ACC112 (cell line): Measurements from ENCODE around the gene NR3C2.

Source experiments
- H2AFZ ChIP-seq: fragments of 200-600 bp; sonication (generic); one replicate; pipeline ENCODE4 v1.6.0; 2017; ENCODE audit warnings: antibody characterized with exemption, low read length; ENCODE audit not compliant: unreplicated experiment
- H3K27ac ChIP-seq: fragments of 200-600 bp; sonication (generic); 2 replicates; pipeline ENCODE4 v1.5.1; 2014; ENCODE audit warnings: low read depth, mild to moderate bottlenecking, antibody characterized with exemption, low read length, moderate library complexity
- H3K27me3 ChIP-seq: fragments of 200-600 bp; sonication (generic); 2 replicates; pipeline ENCODE4 v1.6.1; 2014; ENCODE audit warnings: mild to moderate bottlenecking, antibody characterized with exemption, low read length, moderate library complexity, mixed read lengths; ENCODE audit not compliant: insufficient read depth
- H3K36me3 ChIP-seq: fragments of 200-600 bp; sonication (generic); 2 replicates; pipeline ENCODE4 v1.6.1; 2016; ENCODE audit warnings: mild to moderate bottlenecking, antibody characterized with exemption, low read length, moderate library complexity, mixed read lengths; ENCODE audit not compliant: insufficient read depth
- H3K4me1 ChIP-seq: fragments of 200-600 bp; sonication (generic); one replicate; pipeline ENCODE4 v1.6.1; 2016; ENCODE audit warnings: low read length, mixed read lengths; ENCODE audit not compliant: insufficient read depth, unreplicated experiment, control insufficient read depth
- H3K4me3 ChIP-seq: fragments of 200-600 bp; sonication (generic); 2 replicates; pipeline ENCODE4 v1.5.1; 2014; ENCODE audit warnings: mild to moderate bottlenecking, low read depth, low read length
- H3K79me2 ChIP-seq: fragments of 200-600 bp; sonication (generic); one replicate; pipeline ENCODE4 v1.6.0; 2016; ENCODE audit warnings: low read length; ENCODE audit not compliant: control insufficient read depth, unreplicated experiment, insufficient read depth

NR3C2 gene

GRCh38 chr4:148435654-148436406 is 6.4 kb downstream of the NR3C2 start:
- Histone ChIP-seq H3K4me3 (no peak overlapping the region), H3K36me3 (no peaks in the 10 kb centered on the region), H3K27ac (no peak overlapping the region), H3K4me1 (no peaks in the 10 kb centered on the region), H2AFZ (no peak overlapping the region), H3K27me3 (peaks cover 30% of the 10 kb centered on the region), H3K79me2 (no peaks in the 10 kb centered on the region)

GRCh38 chr4:148434075-148434773 is 8.0 kb downstream of the NR3C2 start:
- Histone ChIP-seq H3K27me3 (peaks cover 14% of the 10 kb centered on the region; the same call in 1 of the 2 replicates), H3K27ac (no peak overlapping the region), H3K36me3 (no peaks in the 10 kb centered on the region), H3K4me1 (no peaks in the 10 kb centered on the region), H3K4me3 (no peak overlapping the region), H2AFZ (no peak overlapping the region), H3K79me2 (no peaks in the 10 kb centered on the region)

DNA sequence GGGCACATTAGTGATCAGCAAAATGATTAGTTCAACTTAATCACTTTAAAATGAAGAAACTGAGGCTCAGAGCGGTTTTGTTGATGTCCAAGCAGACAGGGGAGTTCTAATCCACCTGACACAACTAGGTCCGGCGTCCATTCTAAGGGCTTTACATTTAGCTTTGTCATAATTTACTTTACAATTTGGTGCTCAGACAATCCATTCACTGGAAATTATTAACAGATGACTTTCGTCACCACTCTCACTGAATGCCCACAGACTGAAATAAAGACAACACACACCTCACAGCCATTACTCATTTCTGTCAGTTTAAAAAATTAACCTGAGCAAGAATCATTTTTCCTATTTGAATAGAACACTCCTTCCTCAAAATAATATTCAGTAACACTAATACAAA is 10.8 kb downstream of the NR3C2 start:
- Histone ChIP-seq H3K27ac (no peak overlapping the region), H3K36me3 (no peaks in the 10 kb centered on the region), H3K79me2 (no peaks in the 10 kb centered on the region), H3K4me3 (no peak overlapping the region), H3K27me3 (0 out of 2 replicates have a peak, but pooled peaks cover 13% of the 10 kb centered on the region), H2AFZ (no peak overlapping the region), H3K4me1 (no peaks in the 10 kb centered on the region)

DNA sequence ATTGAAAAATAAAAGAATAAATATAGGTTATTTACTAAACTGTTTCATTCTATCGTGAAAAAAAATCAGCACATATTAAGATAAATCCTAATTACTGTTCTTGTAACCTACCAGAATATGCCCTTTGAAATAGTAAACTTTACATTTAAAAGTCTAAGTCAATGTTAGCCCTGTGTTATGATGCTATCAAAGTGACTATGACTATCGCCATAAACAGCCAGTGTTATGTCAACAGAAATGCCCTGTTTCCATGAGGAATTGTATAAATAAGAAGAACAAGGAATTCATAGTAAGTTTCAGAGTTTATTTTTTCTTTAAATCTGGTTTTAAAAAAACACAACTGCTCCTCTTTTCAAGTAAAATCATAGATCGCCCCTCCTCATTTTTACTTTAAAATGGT is 11.4 kb downstream of the NR3C2 start:
- no peaks in the 10 kb centered on the region for H3K36me3 ChIP-seq
- H3K4me3 ChIP-seq, result no peak overlapping the region
- H3K4me1 ChIP-seq, result no peaks in the 10 kb centered on the region
- H3K27me3 ChIP-seq, result 0 out of 2 replicates have a peak, but pooled peaks cover 8% of the 10 kb centered on the region
- no peak overlapping the region for H3K27ac ChIP-seq
- no peak overlapping the region for H2AFZ ChIP-seq
- H3K79me2 ChIP-seq, result no peaks in the 10 kb centered on the region

DNA sequence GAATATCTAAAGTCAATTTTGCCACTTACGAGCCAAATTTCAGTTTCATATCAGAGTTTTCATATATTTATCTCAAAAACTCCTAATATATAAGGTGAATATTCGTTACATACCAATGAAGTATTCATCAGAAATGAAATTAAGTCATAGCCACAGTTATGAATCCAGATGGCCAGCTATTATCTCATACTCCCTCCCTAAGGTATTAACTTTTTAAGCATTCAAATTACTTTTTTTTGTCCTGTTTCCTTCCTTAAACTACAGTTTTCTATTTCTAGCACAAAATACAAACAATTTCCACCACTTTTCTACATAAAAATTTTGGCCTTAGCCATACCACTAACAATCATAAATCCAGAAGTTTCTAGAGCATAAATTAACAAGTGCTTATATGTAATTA is 13.0 kb downstream of the NR3C2 start:
- no peak overlapping the region for H3K27ac ChIP-seq
- H3K36me3 ChIP-seq, result no peaks in the 10 kb centered on the region
- H2AFZ ChIP-seq, result no peak overlapping the region
- H3K27me3 ChIP-seq, result no peaks in the 10 kb centered on the region
- no peak overlapping the region for H3K4me3 ChIP-seq
- H3K79me2 ChIP-seq, result no peaks in the 10 kb centered on the region
- H3K4me1 ChIP-seq, result no peaks in the 10 kb centered on the region

DNA sequence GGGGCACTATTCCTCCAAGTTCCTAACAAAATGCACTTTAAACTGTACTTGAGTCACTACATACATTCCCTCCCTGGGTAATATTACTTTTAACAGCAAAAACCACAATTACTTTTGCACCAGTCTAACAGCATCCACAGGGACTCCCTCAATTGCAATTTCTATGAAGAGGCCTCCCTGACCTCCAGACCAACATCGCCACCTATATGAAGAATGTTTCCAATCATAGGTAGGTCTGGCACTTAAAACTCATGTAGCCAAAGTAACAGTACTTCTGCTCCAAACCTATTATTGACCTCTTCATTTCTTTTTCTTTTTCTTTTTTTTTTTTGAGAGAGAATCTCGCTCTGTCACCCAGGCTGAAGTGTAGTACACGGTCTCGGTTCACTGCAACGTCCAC is 15.6 kb downstream of the NR3C2 start:
- Histone ChIP-seq H2AFZ (no peak overlapping the region), H3K79me2 (no peaks in the 10 kb centered on the region), H3K27ac (no peak overlapping the region), H3K4me3 (no peak overlapping the region), H3K4me1 (no peaks in the 10 kb centered on the region), H3K36me3 (no peaks in the 10 kb centered on the region), H3K27me3 (no peaks in the 10 kb centered on the region)

DNA sequence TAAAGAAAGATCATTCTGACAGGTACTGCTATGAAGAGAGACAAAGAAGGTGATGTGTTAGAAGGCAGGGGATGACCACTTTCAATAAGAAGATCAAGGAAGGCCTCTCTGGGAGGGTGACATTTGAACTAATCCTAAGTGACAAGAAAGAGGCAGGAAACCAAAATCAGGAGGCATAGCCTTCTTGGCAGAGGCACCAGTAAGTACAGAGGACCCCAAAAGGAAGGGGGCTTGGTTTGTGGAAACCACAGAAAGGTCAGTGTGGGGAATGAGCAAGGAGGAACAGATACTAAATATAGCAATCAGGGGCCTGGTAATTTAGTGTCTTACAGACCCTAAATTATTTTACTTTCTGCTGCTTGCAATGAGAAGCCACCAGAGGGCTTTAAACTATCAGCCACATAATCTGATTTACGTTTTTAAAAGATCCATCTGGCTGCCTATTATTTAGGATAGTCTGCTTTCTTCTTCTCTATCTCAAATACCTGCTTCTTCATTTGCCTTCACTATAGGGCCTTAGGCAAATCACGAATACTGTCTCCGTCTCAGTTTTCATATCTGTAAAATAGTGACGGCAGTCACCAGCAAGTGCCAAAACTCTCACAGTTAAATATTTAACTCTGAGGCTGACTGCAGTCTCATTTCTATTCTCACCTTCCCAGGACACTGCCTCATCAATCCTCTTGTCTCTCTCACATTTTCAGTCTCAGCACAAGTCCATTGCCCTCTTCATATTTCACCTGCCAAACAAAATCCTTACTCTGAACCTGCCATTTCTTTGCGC is 16.7 kb downstream of the NR3C2 start:
- no peak overlapping the region for H2AFZ ChIP-seq
- H3K36me3 ChIP-seq, result no peaks in the 10 kb centered on the region
- H3K4me1 ChIP-seq, result no peaks in the 10 kb centered on the region
- H3K27me3 ChIP-seq, result no peaks in the 10 kb centered on the region
- H3K27ac ChIP-seq, result no peak overlapping the region
- no peaks in the 10 kb centered on the region for H3K79me2 ChIP-seq
- no peak overlapping the region for H3K4me3 ChIP-seq

DNA sequence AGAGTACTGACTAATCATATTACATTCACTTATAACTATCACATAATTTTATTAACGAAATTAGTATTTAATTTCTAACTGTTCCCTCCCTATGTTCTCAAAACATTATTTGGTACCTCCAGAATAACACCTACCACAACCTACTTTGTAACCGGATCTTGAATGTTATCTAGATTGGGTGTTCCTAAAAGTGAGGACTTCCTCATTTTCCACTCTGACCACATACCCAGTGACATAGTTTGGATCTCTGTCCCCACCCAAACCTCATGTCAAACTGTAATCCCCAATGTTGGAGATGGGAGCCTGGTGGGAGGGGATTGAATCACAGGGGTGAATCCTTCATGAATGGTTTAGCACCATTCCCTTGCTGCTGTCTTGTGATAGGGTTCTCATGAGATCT is 21.8 kb downstream of the NR3C2 start:
- Histone ChIP-seq H3K27me3 (no peaks in the 10 kb centered on the region), H3K4me1 (no peaks in the 10 kb centered on the region), H2AFZ (no peak overlapping the region), H3K36me3 (no peaks in the 10 kb centered on the region), H3K79me2 (no peaks in the 10 kb centered on the region), H3K27ac (no peak overlapping the region), H3K4me3 (no peak overlapping the region)

DNA sequence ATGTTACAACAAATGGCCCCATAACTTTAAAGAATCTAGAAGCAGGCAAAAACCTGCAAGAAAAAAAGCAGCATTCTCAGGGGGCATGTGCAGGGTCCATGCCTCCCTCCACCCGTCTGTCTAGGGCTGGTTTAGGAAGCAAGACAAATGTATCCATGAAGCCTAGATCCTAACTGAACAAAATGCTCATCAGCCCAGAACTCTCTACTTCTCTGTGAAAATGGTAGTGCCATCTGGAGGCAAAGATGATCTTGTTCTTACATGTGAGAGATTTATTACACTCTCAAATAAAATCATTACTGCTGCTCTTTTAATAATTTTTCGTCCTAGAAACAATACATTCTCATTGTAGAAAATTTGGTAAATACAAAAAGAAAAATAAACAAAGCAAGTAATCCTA is 26.7 kb downstream of the NR3C2 start:
- Histone ChIP-seq H3K27ac (no peak overlapping the region), H3K4me3 (no peak overlapping the region), H3K4me1 (no peaks in the 10 kb centered on the region), H3K36me3 (no peaks in the 10 kb centered on the region), H3K79me2 (no peaks in the 10 kb centered on the region), H2AFZ (no peak overlapping the region), H3K27me3 (no peaks in the 10 kb centered on the region)

DNA sequence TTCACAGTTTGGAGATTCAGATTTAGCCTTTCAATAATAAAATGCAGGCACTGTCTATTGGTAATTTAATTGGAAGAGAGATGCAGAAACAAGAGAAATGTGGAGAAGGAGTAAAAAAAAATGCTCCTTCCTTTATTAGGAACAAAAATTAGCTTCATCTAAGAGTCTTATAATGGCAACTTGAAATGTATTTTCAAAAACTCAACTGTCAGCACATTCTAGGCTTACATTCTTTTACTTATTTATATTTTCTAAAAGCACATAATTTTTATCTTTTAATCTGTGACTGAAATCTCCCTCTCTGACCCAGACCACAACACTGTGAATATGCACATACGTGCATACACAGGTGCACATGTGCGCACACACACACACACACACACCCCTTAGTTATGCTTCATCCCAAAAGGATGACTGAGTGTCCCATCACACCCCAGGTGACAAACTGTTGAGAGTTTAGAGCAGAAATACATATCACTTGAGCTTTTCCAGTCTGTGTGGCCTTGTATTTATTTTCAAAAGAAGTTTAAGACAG is 29.7 kb downstream of the NR3C2 start:
- Histone ChIP-seq H2AFZ (no peak overlapping the region), H3K27me3 (no peaks in the 10 kb centered on the region), H3K4me1 (no peaks in the 10 kb centered on the region), H3K27ac (no peak overlapping the region), H3K4me3 (no peak overlapping the region), H3K79me2 (no peaks in the 10 kb centered on the region), H3K36me3 (no peaks in the 10 kb centered on the region)
